Tibial nerve (tissue), 4 donors: Measurements from ENCODE around the gene GJA9. TPM values are rescaled to one million over a fixed set of nuclear protein-coding genes. Genes with fewer than 3 reads are reported as not detected.

Experiments used
- DNase-seq, 2 donors: peaks; one replicate each; pipeline ENCODE4 v3.0.0-alpha.2; 2019; ENCODE audit warnings: low spot score in 2 of 2
- H3K27ac ChIP-seq, 4 donors: fragments of 200-600 bp; sonication (generic) in 3 of 4; one replicate each; pipeline ENCODE4 v1.5.1; 2017 to 2019; ENCODE audit warnings: mild to moderate bottlenecking in 1 of 4
- H3K27me3 ChIP-seq, 2 donors: fragments of 200-600 bp; sonication (generic) in 1 of 2; one replicate each; pipeline versions ENCODE4 v1.5.1 to v1.6.0; 2017 to 2019
- H3K36me3 ChIP-seq, 3 donors: fragments of 200-600 bp; sonication (generic); one replicate each; pipeline ENCODE4 v1.5.1; 2018 to 2019
- H3K4me1 ChIP-seq, 4 donors: fragments of 200-600 bp; sonication (generic) in 3 of 4; one replicate each; pipeline ENCODE4 v1.5.1; 2017 to 2019
- H3K4me3 ChIP-seq, 4 donors: fragments of 200-600 bp; sonication (generic) in 3 of 4; one replicate each; pipeline ENCODE4 v1.5.1; 2017 to 2019; ENCODE audit warnings: mild to moderate bottlenecking in 1 of 4, moderate library complexity in 1 of 4
- H3K9me3 ChIP-seq, 4 donors: fragments of 200-600 bp; sonication (generic) in 3 of 4; one replicate each; pipeline ENCODE4 v1.5.1; 2017 to 2019
- CTCF ChIP-seq, 5 experiments: fragments of 200-600 bp in 3 of 5; fragments of 450-650 bp in 2 of 5; sonication (generic) in 3 of 5; IDR thresholded peaks; one replicate each; pipeline ENCODE4 v1.5.1; 2016 to 2019; ENCODE audit warnings: antibody characterized with exemption in 5 of 5, mild to moderate bottlenecking in 3 of 5, moderate library complexity in 2 of 5
- EP300 ChIP-seq, 2 donors: sonication (generic); formaldehyde crosslinking; IDR thresholded peaks; one replicate each; pipeline ENCODE4 v1.6.1; 2017; ENCODE audit warnings: antibody characterized with exemption in 2 of 2, mild to moderate bottlenecking in 1 of 2
- POLR2A ChIP-seq, 2 donors: fragments of 450-650 bp; IDR thresholded peaks; one replicate each; pipeline ENCODE4 v1.6.1; 2017; ENCODE audit warnings: antibody characterized with exemption in 2 of 2, mild to moderate bottlenecking in 2 of 2, moderate library complexity in 2 of 2
- WGBS, 2 donors: methylation state at CpG; one replicate each; pipeline ENCODE4 v1.1.5; 2018; 5-methylcytosine and 5-hydroxymethylcytosine counted together
- small RNA-seq: library from RNA; depleted of rRNA; stranded (forward); fragments of <200 nt; gene quantifications from one replicate; pipeline ENCODE3, GENCODE V24; 2016
- total RNA-seq, 4 donors: library from RNA; depleted of rRNA; stranded (reverse); fragments of >200 nt; gene quantifications; one replicate each; pipeline ENCODE4 v1.1.0, GENCODE V29; 2016

GJA9 gene
- total RNA-seq, 4 donors from 2014 or later: not detected

- 13 to 29% methylated on average over 1 of the region's 1 CpG for WGBS, 2 donors
- TF ChIP-seq CTCF (IDR thresholded peaks at IDR 0.05) (no peak), EP300 (IDR thresholded peaks at IDR 0.05) (no peak), POLR2A (IDR thresholded peaks at IDR 0.05) (no peak)
These were observed 52.0 kb downstream of the GJA9 start for GRCh38 chr1:38829368-38829767.

GRCh38 chr1:38827318-38827717 lies 54.1 kb downstream of the GJA9 start:
- DNase-seq: no peak
- Histone ChIP-seq H3K4me1 (no peaks in the 10 kb centered on the region), H3K4me3 (no peak overlapping the region), H3K27ac (no peak overlapping the region), H3K9me3 (no peaks in the 10 kb centered on the region), H3K36me3 (no peaks in the 10 kb centered on the region), H3K27me3 (no peaks in the 10 kb centered on the region)
- WGBS, 2 donors: 81 to 83% methylated on average over 2 of the region's 2 CpGs
- TF ChIP-seq EP300 (IDR thresholded peaks at IDR 0.05): no peak
- no peak for TF ChIP-seq CTCF (IDR thresholded peaks at IDR 0.05)
- TF ChIP-seq POLR2A (IDR thresholded peaks at IDR 0.05): no peak

More at GRCh38 chr1:38829368-38829767, 52.0 kb downstream of the GJA9 start:
- no peak for DNase-seq
- H3K27me3 ChIP-seq: no peaks in the 10 kb centered on the region
- H3K9me3 ChIP-seq: no peaks in the 10 kb centered on the region
- H3K27ac ChIP-seq: no peak overlapping the region
- H3K4me3 ChIP-seq: no peak overlapping the region
- H3K4me1 ChIP-seq: peaks cover 0 to 13% (median 0%) of the 10 kb centered on the region in 4 donors
- H3K36me3 ChIP-seq: no peaks in the 10 kb centered on the region

GRCh38 chr1:38826886-38827285 lies 54.5 kb downstream of the GJA9 start:
- H3K27me3 ChIP-seq: no peaks in the 10 kb centered on the region
- no peaks in the 10 kb centered on the region for H3K36me3 ChIP-seq
- H3K4me3 ChIP-seq: no peak overlapping the region
- no peaks in the 10 kb centered on the region for H3K9me3 ChIP-seq
- TF ChIP-seq EP300 (IDR thresholded peaks at IDR 0.05): no peak
- TF ChIP-seq POLR2A (IDR thresholded peaks at IDR 0.05): no peak
- TF ChIP-seq CTCF (IDR thresholded peaks at IDR 0.05): no peak
- H3K27ac ChIP-seq: no peak overlapping the region
- no peak for DNase-seq
- no peaks in the 10 kb centered on the region for H3K4me1 ChIP-seq

- Histone ChIP-seq H3K4me3 (no peak overlapping the region), H3K4me1 (no peaks in the 10 kb centered on the region), H3K9me3 (no peaks in the 10 kb centered on the region), H3K27ac (no peak overlapping the region), H3K36me3 (no peaks in the 10 kb centered on the region), H3K27me3 (peaks cover 0 to 2% of the 10 kb centered on the region in 2 donors)
- TF ChIP-seq POLR2A (IDR thresholded peaks at IDR 0.05) (no peak), EP300 (IDR thresholded peaks at IDR 0.05) (no peak), CTCF (IDR thresholded peaks at IDR 0.05) (no peak)
- no peak for DNase-seq
- 62 to 65% methylated on average over 3 of the region's 3 CpGs for WGBS, 2 donors
These were observed 55.1 kb downstream of the GJA9 start for GRCh38 chr1:38826262-38826661.

Small RNAs within 50 kb of the gene (small RNA-seq; reads per million reads assigned to genes)
- not detected for gene GJA9-MYCBP
- not detected for gene RNU6-605P

Other genes with a start within 250 kb of the GJA9 start
- gene RRAGC, start 21.8 kb downstream of the GJA9 start, total RNA-seq: 10 to 100 TPM; 14.2 to 20.0 (median 17.5) TPM
- gene MYCBP, start 8.2 kb downstream of the GJA9 start, total RNA-seq: 10 to 100 TPM in 3 of 4 donors, 1 to 10 TPM in 1; 5.5 to 10.9 (median 10.3) TPM
- 1 to 10 TPM in 1 of 4 donors, not detected in 3; 1.3 TPM for gene RHBDL2, start 60.2 kb upstream of the GJA9 start, total RNA-seq
- 10 to 100 TPM; 36.9 to 45.3 (median 41.8) TPM for gene AKIRIN1, start 109.7 kb upstream of the GJA9 start, total RNA-seq
- 100 to 1,000 TPM; 281 to 424 (median 345) TPM for gene NDUFS5, start 144.8 kb upstream of the GJA9 start, total RNA-seq